ENCODE results near the gene SPDEF. TPM values are rescaled to one million over a fixed set of nuclear protein-coding genes. Genes with fewer than 3 reads are reported as not detected.
A peak's percentile ranks its signal among the peaks of the same experiment; 100 is the strongest.

SPDEF gene
- total and polyA plus RNA-seq, 11 donors: 0.12 to 0.46 (median 0.23) TPM; not detected in 2

DNA sequence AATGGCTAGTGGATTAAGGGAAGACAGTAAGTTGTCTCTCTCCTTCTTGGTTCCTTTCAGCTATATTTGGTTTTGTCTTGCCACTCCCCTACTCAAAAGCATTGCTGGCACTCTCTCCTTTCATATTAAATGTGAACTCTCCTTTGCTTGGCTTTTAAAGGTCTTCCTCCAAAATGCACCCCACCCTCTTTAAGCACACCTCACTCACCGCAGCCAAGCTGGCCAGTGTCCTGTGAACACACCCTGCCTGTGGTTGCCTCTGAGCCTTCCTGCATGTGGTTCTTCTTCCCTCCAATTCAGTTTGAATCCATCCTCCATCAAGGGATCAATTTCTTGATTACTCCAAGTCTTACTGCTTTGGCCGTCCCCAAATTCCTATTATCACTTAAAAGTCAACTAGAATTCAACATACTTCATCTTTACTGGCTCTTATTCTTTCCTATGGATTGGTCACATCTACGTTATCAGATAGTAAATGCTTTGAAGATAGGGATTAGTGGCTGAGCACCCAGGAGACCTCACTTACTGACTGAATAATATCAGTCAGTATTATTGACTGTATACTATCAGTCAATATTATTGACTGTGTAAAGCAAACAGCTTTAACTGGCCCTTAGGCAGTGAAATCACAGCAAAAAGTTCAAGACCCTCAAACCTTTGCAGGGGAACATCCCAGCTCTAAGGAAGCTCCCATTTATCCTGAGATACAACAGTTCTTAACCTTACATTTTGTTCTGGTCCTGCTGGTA, 41.6 kb upstream of the SPDEF start:
- no peak overlapping the region for H3K4me3 ChIP-seq
- ATAC-seq (no peak), DNase-seq (no peak)
- H3K9me3 ChIP-seq: no peaks in the 10 kb centered on the region
- intact Hi-C loops (cut with DNase I): no loop called here
- no peak for TF ChIP-seq POLR2A (IDR thresholded peaks at IDR 0.05)
- TF ChIP-seq, protein P1, sequence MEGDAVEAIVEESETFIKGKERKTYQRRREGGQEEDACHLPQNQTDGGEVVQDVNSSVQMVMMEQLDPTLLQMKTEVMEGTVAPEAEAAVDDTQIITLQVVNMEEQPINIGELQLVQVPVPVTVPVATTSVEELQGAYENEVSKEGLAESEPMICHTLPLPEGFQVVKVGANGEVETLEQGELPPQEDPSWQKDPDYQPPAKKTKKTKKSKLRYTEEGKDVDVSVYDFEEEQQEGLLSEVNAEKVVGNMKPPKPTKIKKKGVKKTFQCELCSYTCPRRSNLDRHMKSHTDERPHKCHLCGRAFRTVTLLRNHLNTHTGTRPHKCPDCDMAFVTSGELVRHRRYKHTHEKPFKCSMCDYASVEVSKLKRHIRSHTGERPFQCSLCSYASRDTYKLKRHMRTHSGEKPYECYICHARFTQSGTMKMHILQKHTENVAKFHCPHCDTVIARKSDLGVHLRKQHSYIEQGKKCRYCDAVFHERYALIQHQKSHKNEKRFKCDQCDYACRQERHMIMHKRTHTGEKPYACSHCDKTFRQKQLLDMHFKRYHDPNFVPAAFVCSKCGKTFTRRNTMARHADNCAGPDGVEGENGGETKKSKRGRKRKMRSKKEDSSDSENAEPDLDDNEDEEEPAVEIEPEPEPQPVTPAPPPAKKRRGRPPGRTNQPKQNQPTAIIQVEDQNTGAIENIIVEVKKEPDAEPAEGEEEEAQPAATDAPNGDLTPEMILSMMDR (IDR thresholded peaks at IDR 0.05): no peak
- no peaks in the 10 kb centered on the region for H3K27me3 ChIP-seq
- WGBS, 4 donors: 85 to 91% (median 89%) methylated on average over 3 of the region's 3 CpGs
- H3K36me3 ChIP-seq: peaks cover 0 to 10% (median 0%) of the 10 kb centered on the region in 9 donors
- peak overlapping the region in 6 of 12 donors; percentile 14 to 69 (median 50) for H3K27ac ChIP-seq
- H3K4me1 ChIP-seq: peaks cover 9 to 80% (median 43%) of the 10 kb centered on the region in 12 donors

DNA sequence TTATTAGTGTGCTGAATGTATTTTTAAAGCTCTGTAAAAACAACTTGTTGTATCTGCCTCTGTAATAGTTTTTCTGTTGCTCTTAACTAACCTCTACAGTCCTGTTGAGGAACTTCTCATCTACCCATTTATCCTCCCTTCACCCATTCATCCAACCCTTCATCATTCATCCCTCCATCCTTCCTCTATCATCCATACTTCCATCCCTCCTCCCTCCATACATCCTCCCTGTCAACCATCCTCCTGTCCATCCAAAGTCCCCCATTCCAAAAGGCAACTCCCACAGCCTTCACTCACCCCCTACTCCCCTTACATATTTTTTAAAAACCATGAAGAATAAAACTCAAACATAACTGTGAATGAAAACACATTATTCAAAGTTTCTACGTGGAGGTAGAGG, 40.7 kb upstream of the SPDEF start:
- H3K4me3 ChIP-seq: no peak overlapping the region
- DNase-seq (no peak), ATAC-seq (no peak)
- H3K27ac ChIP-seq: no peak overlapping the region
- peaks cover 3 to 80% (median 40%) of the 10 kb centered on the region in 12 donors for H3K4me1 ChIP-seq
- H3K36me3 ChIP-seq: peaks cover 0 to 10% (median 0%) of the 10 kb centered on the region in 9 donors
- no peaks in the 10 kb centered on the region for H3K9me3 ChIP-seq
- intact Hi-C loops (cut with DNase I): no loop called here
- 77 to 86% (median 80%) methylated on average over 1 of the region's 1 CpG for WGBS, 4 donors
- TF ChIP-seq, protein P1 (IDR thresholded peaks at IDR 0.05): no peak
- no peak for TF ChIP-seq POLR2A (IDR thresholded peaks at IDR 0.05)
- no peaks in the 10 kb centered on the region for H3K27me3 ChIP-seq

DNA sequence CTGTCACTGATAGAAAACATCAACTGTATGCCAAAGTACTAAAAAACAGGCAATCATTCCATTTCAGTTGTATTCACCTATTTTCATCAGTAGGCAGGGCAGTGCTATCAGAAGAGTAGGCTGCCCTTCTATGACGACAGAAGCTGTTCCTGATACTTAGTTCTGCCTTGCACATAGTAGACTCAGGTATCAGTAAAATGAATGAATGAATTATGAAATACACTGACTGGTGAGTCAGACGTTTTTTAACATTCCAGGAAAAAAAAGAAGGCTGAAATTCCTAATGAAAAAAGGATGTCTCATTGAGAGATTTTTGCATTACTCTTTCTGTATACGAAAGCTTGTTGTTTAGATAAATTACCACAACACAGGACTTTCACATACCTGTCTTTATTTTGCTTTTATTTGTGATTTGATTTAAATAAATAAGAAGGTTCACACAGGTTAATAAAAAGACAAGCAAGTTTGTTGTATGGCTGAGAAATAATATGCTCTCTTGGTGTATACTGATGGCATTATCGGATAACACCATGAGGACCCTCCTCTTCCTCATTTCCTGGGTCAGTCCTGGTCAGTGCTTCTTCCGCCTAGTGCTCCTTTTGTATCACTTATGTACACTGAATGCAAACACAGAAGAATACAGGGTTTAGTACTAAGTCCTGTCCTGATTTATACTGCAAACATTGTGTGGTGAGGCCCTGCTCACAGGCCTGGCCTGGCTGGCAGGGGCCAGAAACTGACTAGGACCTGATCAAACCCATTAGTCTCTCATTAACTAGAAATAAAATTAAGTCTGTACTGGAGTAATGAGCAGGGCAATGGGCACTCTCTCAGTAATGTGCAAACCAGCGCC, 39.4 kb upstream of the SPDEF start:
- no peak for ATAC-seq
- Histone ChIP-seq H3K27ac (peak overlapping the region in 1 of 12 donors; percentile 4), H3K4me1 (peaks cover 3 to 84% (median 42%) of the 10 kb centered on the region in 12 donors), H3K36me3 (peaks cover 0 to 10% (median 0%) of the 10 kb centered on the region in 9 donors), H3K4me3 (no peak overlapping the region), H3K9me3 (no peaks in the 10 kb centered on the region), H3K27me3 (no peaks in the 10 kb centered on the region)
- no peak for DNase-seq
- intact Hi-C loops (cut with DNase I): no loop called here
- WGBS, 4 donors: 66 to 71% (median 70%) methylated on average over 6 of the region's 6 CpGs
- TF ChIP-seq, protein P1 (IDR thresholded peaks at IDR 0.05): no peak
- no peak for TF ChIP-seq POLR2A (IDR thresholded peaks at IDR 0.05)

DNA sequence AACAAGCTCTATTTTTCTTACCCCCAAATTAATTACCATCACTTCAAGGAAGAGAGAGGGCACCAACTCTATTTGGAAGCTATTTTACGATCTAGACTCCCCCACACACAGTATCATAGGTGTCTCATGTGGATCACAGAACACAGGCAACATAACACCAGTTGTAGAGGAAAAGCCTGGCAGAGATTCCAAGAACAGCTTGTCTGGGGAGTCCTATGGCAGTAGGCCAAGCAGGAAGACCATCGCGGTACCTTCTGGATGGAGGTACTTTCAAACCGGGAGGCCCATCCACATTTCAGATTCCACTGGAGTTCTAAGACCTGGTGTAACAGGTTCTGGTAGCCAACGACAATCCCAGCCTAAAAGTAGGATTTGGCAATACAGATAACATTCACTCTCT, 37.6 kb upstream of the SPDEF start:
- ATAC-seq (peak in 1 of 4 donors; percentile 28), DNase-seq (no peak)
- TF ChIP-seq, protein P1 (IDR thresholded peaks at IDR 0.05): no peak
- no peak for TF ChIP-seq POLR2A (IDR thresholded peaks at IDR 0.05)
- Histone ChIP-seq H3K4me1 (peaks cover 0 to 73% (median 32%) of the 10 kb centered on the region in 12 donors), H3K27me3 (no peaks in the 10 kb centered on the region), H3K27ac (peak overlapping the region in 2 of 12 donors; percentile 1 to 4), H3K9me3 (no peaks in the 10 kb centered on the region), H3K36me3 (peaks cover 0 to 23% (median 12%) of the 10 kb centered on the region in 9 donors), H3K4me3 (no peak overlapping the region)
- intact Hi-C loops (cut with DNase I): no loop called here
- 32 to 39% (median 37%) methylated on average over 5 of the region's 5 CpGs for WGBS, 4 donors

Data from heart left ventricle (tissue), 16 donors.